Stimulated activated CD8-positive, alpha-beta memory T cell treated with anti-CD3 and anti-CD28 coated beads, Interleukin-12 subunit alpha, Interleukin-12 subunit beta, amount 100 ng/mL, for 1 hour (primary cell): ENCODE data around the gene ITIH5.

Source experiments
- DNase-seq: peaks from one replicate; pipeline ENCODE4 v3.0.0-alpha.2; 2020; ENCODE audit warnings: low read depth

ITIH5 gene

GRCh38 chr10:7626283-7626682 lies 40.5 kb downstream of the ITIH5 start:
- no peak for DNase-seq

- DNase-seq: no peak
These were observed 40.9 kb downstream of the ITIH5 start for GRCh38 chr10:7625836-7626235.

GRCh38 chr10:7625009-7625408 lies 41.8 kb downstream of the ITIH5 start:
- DNase-seq: no peak

- no peak for DNase-seq
These were observed 43.8 kb downstream of the ITIH5 start for GRCh38 chr10:7622969-7623368.

DNA sequence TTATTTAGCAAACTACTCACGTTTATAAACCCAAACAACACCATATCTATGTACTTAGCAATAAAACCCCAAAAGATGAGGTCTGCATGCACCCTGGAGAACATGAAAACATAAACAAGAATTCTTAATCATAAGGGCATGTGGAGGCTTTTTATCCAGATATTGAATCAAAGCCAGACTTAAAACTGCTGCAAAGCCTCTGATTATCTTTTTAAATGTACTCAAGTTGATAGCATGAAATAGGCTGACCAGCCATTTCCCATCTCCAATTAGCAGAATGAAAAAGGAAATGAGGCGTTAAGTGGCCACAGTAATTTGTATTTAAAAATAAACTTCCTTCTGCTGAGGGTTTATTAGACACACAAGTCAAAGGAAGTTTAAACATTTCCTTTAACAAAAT lies 48.3 kb downstream of the ITIH5 start:
- no peak for DNase-seq

GRCh38 chr10:7611909-7612308 lies 54.9 kb downstream of the ITIH5 start:
- DNase-seq: no peak

GRCh38 chr10:7610651-7611389 lies 55.9 kb downstream of the ITIH5 start:
- no peak for DNase-seq

DNA sequence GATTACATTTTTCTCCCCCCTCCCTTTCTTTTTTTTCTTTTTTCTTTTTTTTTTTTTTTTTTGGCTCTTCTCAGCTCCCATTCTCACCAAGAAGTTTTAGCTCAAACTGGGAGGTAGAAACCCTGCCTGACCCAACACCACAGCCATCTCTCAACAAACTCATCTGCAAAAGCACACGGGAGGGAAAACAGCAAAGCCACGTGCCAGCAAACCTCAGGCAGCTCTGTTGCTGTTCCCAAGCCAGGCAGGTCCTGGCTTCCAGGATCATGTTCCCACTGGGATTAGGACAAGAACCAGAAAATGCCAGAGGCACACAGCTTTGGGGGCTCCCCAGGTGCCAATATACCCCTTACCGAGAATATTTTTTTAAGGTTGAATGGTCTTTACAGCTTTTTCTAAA lies 56.7 kb downstream of the ITIH5 start:
- no peak for DNase-seq

DNA sequence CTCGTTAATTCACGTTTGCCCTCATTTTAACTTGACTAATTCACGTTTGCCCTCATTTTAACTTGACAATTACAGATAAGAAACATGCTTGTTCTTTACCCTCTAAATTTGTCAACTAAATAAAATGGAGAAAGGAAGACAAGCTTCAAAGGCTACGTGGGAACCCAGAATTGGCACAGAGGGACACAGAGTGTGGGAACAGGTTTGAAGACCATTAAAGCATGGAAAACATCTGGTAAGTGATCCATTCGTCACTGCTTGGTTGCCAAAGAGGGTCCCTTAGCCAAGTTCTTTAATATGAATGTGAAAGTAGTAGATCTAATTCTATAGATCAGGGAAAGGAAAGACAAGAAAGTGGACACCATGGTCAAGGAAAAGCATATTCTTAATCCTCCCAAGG lies 57.2 kb downstream of the ITIH5 start:
- no peak for DNase-seq

- DNase-seq: no peak
These were observed 58.8 kb downstream of the ITIH5 start for GRCh38 chr10:7608001-7608400.

DNA sequence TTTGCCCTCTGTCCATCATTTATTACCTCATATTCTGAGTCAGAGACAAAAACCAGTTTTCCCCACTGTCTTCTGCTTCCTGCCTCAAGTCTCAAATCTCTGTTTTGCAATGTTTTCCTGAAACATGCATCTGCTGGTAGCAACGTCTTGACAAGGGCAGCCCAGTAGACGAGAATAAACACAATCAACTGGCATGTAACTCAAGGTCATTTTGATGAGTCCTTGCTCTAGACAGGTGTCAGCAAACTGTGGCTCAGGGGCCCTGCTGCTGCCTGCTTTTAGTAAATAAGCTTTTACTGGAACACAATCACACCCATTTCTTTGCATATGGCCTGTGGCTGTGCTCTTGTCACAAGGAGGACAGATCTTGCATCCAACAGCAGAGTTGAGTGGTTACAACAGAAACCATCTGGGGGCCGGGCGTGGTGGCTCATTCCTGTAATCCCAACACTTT lies 59.8 kb downstream of the ITIH5 start:
- DNase-seq: no peak

GRCh38 chr10:7605565-7606295 lies 61.0 kb downstream of the ITIH5 start:
- DNase-seq: no peak

DNA sequence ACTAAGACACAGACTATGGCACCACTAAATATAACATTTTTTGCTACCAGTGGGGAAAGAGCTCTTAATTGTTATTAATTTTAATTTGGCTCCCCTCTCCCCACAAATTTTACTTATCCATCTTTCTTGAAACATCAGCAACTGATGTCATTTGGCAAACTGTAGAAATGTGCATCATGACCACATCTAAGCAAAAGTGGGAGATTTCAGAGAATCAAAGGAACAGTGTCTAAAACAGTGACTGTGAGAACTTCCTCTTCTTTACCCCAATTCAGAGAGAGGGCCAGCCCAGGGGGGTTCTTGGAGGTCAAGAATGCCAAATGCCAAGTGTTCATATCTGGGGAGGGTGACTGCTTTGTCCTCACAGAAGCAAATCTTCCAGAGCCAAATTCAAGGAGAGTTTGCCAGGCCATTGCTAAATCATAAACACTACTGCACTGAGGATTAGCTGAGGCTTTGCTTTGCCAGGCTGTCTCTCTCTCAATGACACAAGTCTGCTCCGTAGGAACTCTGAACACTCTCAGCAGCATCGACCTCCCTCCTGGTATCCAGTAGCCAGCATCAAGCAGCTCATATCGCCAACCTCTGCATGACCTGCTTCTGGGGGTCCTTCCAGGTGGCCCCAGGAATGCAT lies 65.6 kb downstream of the ITIH5 start:
- no peak for DNase-seq

GRCh38 chr10:7598771-7599170 lies 68.0 kb downstream of the ITIH5 start:
- no peak for DNase-seq

GRCh38 chr10:7596356-7596755 lies 70.4 kb downstream of the ITIH5 start:
- no peak for DNase-seq

DNA sequence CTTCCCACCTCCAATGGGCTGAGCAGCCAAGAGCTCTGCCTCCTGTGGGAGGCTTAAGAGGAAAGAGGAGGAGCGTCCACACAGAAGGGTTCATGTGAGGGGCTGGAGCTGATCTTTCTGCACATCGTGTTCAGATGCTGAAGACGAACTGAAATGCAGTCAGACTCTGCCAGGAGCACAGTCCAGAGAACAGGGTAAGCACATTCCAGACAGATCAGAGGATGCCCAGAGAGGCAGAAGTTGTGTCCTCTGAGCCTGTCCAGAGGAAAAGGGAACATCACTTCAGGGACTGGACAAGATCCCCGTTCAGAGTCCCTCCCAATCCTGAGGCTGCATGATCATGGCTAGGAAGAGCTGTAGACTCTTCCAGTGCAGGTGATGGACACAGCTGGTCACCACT lies 72.9 kb downstream of the ITIH5 start:
- no peak for DNase-seq

DNA sequence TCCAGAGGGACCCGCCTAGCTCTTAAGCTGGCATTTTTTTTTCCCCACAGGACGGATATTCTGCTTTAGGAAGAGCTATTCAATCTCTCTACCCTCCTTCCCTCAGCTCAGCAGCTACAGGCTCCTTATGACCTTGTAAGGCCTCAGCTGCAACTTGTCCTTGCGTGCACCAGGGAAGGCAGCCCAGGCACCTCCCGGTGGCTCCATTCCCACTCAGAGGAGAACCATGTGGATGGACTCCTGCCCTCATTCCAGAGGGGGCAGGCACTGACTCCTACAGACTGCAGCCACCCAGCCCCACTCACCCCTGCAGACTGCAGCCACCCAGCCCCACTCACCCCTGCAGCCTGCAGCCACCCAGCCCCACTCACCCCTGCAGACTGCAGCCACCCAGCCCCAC lies 73.7 kb downstream of the ITIH5 start:
- DNase-seq: no peak

- DNase-seq: no peak
These were observed 74.1 kb downstream of the ITIH5 start for GRCh38 chr10:7592627-7593026.

DNA sequence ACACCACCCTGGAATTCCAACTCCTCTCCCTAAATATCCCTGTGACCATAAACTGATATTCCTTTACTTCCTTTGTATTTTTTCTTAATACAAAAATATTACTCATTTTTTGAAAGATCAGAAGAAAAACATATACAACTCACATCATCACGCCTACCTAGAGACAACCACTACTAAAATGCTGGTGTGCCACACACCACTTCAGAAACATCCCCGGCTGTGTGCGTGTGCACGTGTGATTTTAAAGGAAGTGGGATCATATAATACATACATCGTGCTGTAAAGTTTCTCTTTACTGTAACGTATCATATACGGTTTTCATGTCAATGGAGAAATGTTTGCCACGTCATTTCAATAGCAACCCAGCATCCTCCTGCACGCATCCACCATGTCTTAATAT lies 76.5 kb downstream of the ITIH5 start:
- DNase-seq: no peak

GRCh38 chr10:7589748-7590147 lies 77.0 kb downstream of the ITIH5 start:
- no peak for DNase-seq

DNA sequence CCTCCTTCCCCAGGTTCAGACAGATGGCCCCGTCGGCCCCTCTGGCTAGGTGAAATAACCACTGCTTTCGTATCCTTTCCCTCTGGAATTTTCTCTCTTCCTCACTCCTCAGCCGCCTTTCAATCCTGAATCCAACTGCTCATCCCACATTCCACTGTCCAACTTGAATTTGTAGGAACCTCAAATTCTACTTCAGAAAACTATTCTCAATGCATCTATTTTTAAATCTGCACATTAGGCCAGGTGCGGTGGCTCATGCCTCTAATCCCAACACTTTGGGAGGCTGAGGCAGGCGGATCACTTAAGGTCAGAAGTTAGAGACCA lies 78.9 kb downstream of the ITIH5 start:
- DNase-seq: no peak

DNA sequence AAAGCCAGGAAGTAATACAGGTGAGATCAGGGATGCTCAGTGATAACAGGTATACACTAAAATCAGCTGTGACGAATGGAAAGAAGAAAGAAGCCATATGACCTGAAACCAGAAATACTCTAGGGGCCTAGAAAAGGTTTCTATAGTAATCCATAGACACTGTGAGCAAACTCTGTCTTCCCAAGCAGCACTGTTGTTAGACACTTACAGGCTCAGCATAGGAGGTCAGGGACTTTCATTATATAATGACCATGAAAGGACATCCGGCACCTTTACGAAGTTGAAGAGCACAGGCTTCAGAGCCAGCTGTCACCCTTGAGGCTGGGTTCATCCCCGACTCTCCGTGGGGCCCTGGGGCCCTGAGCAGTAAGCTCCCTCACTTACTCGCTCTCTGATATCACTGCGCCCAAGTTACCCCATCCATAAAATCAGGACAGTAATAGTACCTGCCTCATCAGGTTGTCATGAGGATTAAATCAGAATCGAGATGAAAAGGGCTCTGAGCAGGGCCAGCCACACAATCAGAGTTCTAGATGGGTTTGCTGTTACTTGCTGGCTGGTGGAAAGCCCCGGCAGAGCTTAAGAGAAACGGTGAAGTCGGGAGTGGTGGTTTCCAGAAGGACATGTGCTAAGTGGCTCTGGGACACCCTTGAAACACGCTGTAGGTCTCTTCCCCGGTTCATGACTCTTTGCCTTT lies 79.5 kb downstream of the ITIH5 start:
- no peak for DNase-seq

- DNase-seq: no peak
These were observed 81.5 kb downstream of the ITIH5 start for GRCh38 chr10:7585228-7585627.
